ENCODE data around the gene ZBTB49. TPM values are rescaled to one million over a fixed set of nuclear protein-coding genes. Genes with fewer than 3 reads are reported as not detected.
A peak's percentile ranks its signal among the peaks of the same experiment; 100 is the strongest.

The ZBTB49 gene
- total and polyA plus RNA-seq, 9 donors: 5.5 to 13.4 (median 8.3) TPM

GRCh38 chr4:4321951-4322688 is 32.1 kb downstream of the ZBTB49 start:
- no peak for DNase-seq
- intact Hi-C loops (cut with DNase I): loop anchor here in 1 of 4 donors (10.0 kb wide), 1 partner anchor 67 kb away; no protein-coding TSS in a partner anchor
- WGBS, 3 donors: 83 to 90% (median 90%) methylated on average over 18 of the region's 18 CpGs
- no peaks in the 10 kb centered on the region for H3K36me3 ChIP-seq
- H3K9me3 ChIP-seq: no peaks in the 10 kb centered on the region
- no peak overlapping the region for H3K4me3 ChIP-seq
- peaks cover 3% of the 10 kb centered on the region for H3K4me1 ChIP-seq (ENCODE audit: insufficient read depth)
- no peaks in the 10 kb centered on the region for H3K27me3 ChIP-seq
- TF ChIP-seq EP300 (IDR thresholded peaks at IDR 0.05) (no peak), POLR2A (IDR thresholded peaks at IDR 0.05) (no peak), CTCF (IDR thresholded peaks at IDR 0.05) (no peak)
- H3K27ac ChIP-seq: no peak overlapping the region

GRCh38 chr4:4323705-4324534 is 33.9 kb downstream of the ZBTB49 start:
- Histone ChIP-seq H3K36me3 (no peaks in the 10 kb centered on the region), H3K27me3 (no peaks in the 10 kb centered on the region), H3K4me3 (no peak overlapping the region), H3K27ac (peak overlapping the region in 1 of 2 donors; percentile 43), H3K4me1 (ENCODE audit: insufficient read depth) (peaks cover 3% of the 10 kb centered on the region), H3K9me3 (no peaks in the 10 kb centered on the region)
- intact Hi-C loops (cut with DNase I): loop anchor here in 1 of 4 donors (10.0 kb wide), 1 partner anchor 69 kb away; no protein-coding TSS in a partner anchor
- no peak for DNase-seq
- WGBS, 3 donors: 12 to 16% (median 15%) methylated on average over 10 of the region's 10 CpGs
- no peak for TF ChIP-seq CTCF (IDR thresholded peaks at IDR 0.05)
- TF ChIP-seq POLR2A (IDR thresholded peaks at IDR 0.05): no peak
- TF ChIP-seq EP300 (IDR thresholded peaks at IDR 0.05): no peak

DNA sequence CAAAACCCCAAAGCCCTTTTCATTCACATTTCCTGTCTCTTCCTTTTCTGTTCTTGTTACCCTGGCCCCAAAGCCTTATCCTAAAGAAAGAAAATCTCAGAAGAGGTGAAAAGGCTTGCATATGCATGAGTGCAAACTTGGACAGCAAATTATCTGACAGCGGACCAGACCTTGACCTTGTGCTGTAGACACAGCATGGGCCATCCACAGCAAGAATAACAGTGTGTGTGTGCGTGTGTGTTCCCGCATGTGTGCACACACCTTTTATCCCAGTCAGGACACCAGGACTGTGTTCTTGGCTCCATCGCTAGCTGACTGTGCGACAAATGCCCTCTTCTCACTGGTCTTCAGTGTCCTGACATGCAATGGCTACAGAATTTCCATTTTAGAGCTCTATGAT is 35.3 kb downstream of the ZBTB49 start:
- Histone ChIP-seq H3K4me3 (no peak overlapping the region), H3K27me3 (no peaks in the 10 kb centered on the region), H3K27ac (no peak overlapping the region), H3K36me3 (no peaks in the 10 kb centered on the region), H3K9me3 (no peaks in the 10 kb centered on the region), H3K4me1 (ENCODE audit: insufficient read depth) (peaks cover 3% of the 10 kb centered on the region)
- no peak for TF ChIP-seq EP300 (IDR thresholded peaks at IDR 0.05)
- no peak for TF ChIP-seq POLR2A (IDR thresholded peaks at IDR 0.05)
- 83 to 92% (median 91%) methylated on average over 5 of the region's 5 CpGs for WGBS, 3 donors
- intact Hi-C loops (cut with DNase I): loop anchor here in 1 of 4 donors (10.0 kb wide), 1 partner anchor 71 kb away; no protein-coding TSS in a partner anchor
- DNase-seq: no peak

- H3K4me1 ChIP-seq (ENCODE audit: insufficient read depth): peaks cover 3% of the 10 kb centered on the region
- intact Hi-C loops (cut with DNase I): loop anchor here in 1 of 4 donors (10.0 kb wide), 1 partner anchor 71 kb away; no protein-coding TSS in a partner anchor
- H3K27me3 ChIP-seq: no peaks in the 10 kb centered on the region
- DNase-seq: no peak
- H3K9me3 ChIP-seq: no peaks in the 10 kb centered on the region
- no peaks in the 10 kb centered on the region for H3K36me3 ChIP-seq
- no peak for TF ChIP-seq EP300 (IDR thresholded peaks at IDR 0.05)
- TF ChIP-seq CTCF (IDR thresholded peaks at IDR 0.05): no peak
- TF ChIP-seq POLR2A (IDR thresholded peaks at IDR 0.05): no peak
- no peak overlapping the region for H3K4me3 ChIP-seq
- H3K27ac ChIP-seq: no peak overlapping the region
- 96 to 97% (median 97%) methylated on average over 4 of the region's 4 CpGs for WGBS, 3 donors
Observed at GRCh38 chr4:4326166-4326565, 36.1 kb downstream of the ZBTB49 start.

Measured in ovary (tissue), 9 donors.